Natural killer cell (primary cell): Measurements from ENCODE around the gene KMT2B. TPM values are rescaled to one million over a fixed set of nuclear protein-coding genes. Genes with fewer than 3 reads are reported as not detected.

Experiments
- ATAC-seq, 3 donors: fragments of 150-1000 bp in 2 of 3; fragments of 200-7000 bp in 1 of 3; cut with Tn5 transposase; 1 replicate in 1 of 3; 2 replicates in 2 of 3; pipeline ENCODE4 v1.10.0; 2021; ENCODE audit warnings: mild to moderate bottlenecking in 2 of 3, moderate library complexity in 2 of 3
- DNase-seq, 2 donors: peaks; one replicate each; pipeline versions ENCODE4 v3.0.0 to v3.0.0-alpha.2; 2013 to 2021; ENCODE audit warnings: mixed read lengths in 1 of 2
- H3K27ac ChIP-seq: one replicate; pipeline ENCODE4 v1.5.1; 2013; ENCODE audit warnings: mild to moderate bottlenecking, low read length
- H3K27me3 ChIP-seq: one replicate; pipeline ENCODE4 v1.6.1; 2013; ENCODE audit warnings: low read length; ENCODE audit not compliant: control insufficient read depth, insufficient read depth
- H3K36me3 ChIP-seq: one replicate; pipeline ENCODE4 v1.6.1; 2013; ENCODE audit warnings: low read length; ENCODE audit not compliant: control insufficient read depth, insufficient read depth
- H3K4me1 ChIP-seq: one replicate; pipeline ENCODE4 v1.6.1; 2013; ENCODE audit warnings: low read length; ENCODE audit not compliant: control insufficient read depth, insufficient read depth
- H3K4me3 ChIP-seq: one replicate; pipeline ENCODE4 v1.5.1; 2013; ENCODE audit warnings: low read length
- H3K9me3 ChIP-seq: one replicate; pipeline ENCODE4 v1.6.1; 2013; ENCODE audit warnings: low read length; ENCODE audit not compliant: control insufficient read depth, insufficient read depth
- H3K27ac Mint-ChIP-seq, 2 donors: one replicate each; pipeline ENCODE4 v1.8.0; 2022; ENCODE audit warnings: mild to moderate bottlenecking in 2 of 2, mixed read lengths in 2 of 2, moderate library complexity in 1 of 2
- H3K27me3 Mint-ChIP-seq, 2 donors: one replicate each; pipeline ENCODE4 v1.8.0; 2022; ENCODE audit warnings: low read depth in 2 of 2, mixed read lengths in 2 of 2
- H3K36me3 Mint-ChIP-seq: one replicate; pipeline ENCODE4 v1.8.0; 2022; ENCODE audit warnings: mixed read lengths
- H3K4me1 Mint-ChIP-seq, 2 donors: one replicate each; pipeline ENCODE4 v1.8.0; 2022; ENCODE audit warnings: mixed read lengths in 2 of 2
- H3K4me3 Mint-ChIP-seq: one replicate; pipeline ENCODE4 v1.8.0; 2022; ENCODE audit warnings: mild to moderate bottlenecking, moderate library complexity, mixed read lengths
- H3K9me3 Mint-ChIP-seq, 2 donors: one replicate each; pipeline ENCODE4 v1.8.0; 2022; ENCODE audit warnings: mixed read lengths in 2 of 2
- CTCF ChIP-seq: fragments of 200-600 bp; IDR thresholded peaks from one replicate; pipeline ENCODE4 v1.8.0; 2022; ENCODE audit warnings: antibody characterized with exemption
- WGBS: methylation state at CpG from one replicate; pipeline ENCODE4 v1.1.7; 2013; ENCODE audit warnings: missing lambda C conversion rate; ENCODE audit not compliant: insufficient coverage; 5-methylcytosine and 5-hydroxymethylcytosine counted together
- intact Hi-C: fragments of 100-400 bp; cut with micrococcal nuclease; formaldehyde crosslinking; loops from one replicate; pipeline ENCODE4 v1.14.2; 2022
- total RNA-seq, 4 donors: library from RNA; stranded (reverse); fragments of 120-200 nt in 1 of 4; gene quantifications; one replicate each; pipeline versions ENCODE4 v1.2.3 to v1.2.4, GENCODE V29; 2013 to 2022

The KMT2B gene
- total RNA-seq, 3 donors from 2014 or later (not counting 1 experiment from before 2014, with no cell fraction given) = 60.8 to 70.9 (median 70.7) TPM

GRCh38 chr19:35779033-35779432 is 61.2 kb downstream of the KMT2B start:
- no peak overlapping the region for H3K27ac Mint-ChIP-seq
- no peak overlapping the region for H3K4me3 Mint-ChIP-seq
- Histone ChIP-seq H3K27me3 (no peaks in the 10 kb centered on the region), H3K9me3 (no peaks in the 10 kb centered on the region), H3K4me1 (peaks cover 16% of the 10 kb centered on the region), H3K4me3 (no peak overlapping the region), H3K27ac (no peak overlapping the region), H3K36me3 (peaks cover 5% of the 10 kb centered on the region)
- no peaks in the 10 kb centered on the region for H3K27me3 Mint-ChIP-seq
- peaks cover 26 to 37% of the 10 kb centered on the region in 2 donors for H3K4me1 Mint-ChIP-seq
- H3K9me3 Mint-ChIP-seq = no peaks in the 10 kb centered on the region
- H3K36me3 Mint-ChIP-seq = no peaks in the 10 kb centered on the region
- TF ChIP-seq CTCF = no peak
- intact Hi-C loops = no loop called here
- WGBS = 93% methylated on average over 8 of the region's 8 CpGs
- DNase-seq (no peak), ATAC-seq (no peak)

GRCh38 chr19:35780058-35780457 is 62.3 kb downstream of the KMT2B start:
- DNase-seq (no peak), ATAC-seq (no peak)
- intact Hi-C loops = no loop called here
- Mint-ChIP-seq H3K9me3 (no peaks in the 10 kb centered on the region), H3K27ac (no peak overlapping the region), H3K36me3 (no peaks in the 10 kb centered on the region), H3K27me3 (no peaks in the 10 kb centered on the region), H3K4me1 (peaks cover 16 to 28% of the 10 kb centered on the region in 2 donors), H3K4me3 (no peak overlapping the region)
- H3K36me3 ChIP-seq = peaks cover 5% of the 10 kb centered on the region
- H3K27me3 ChIP-seq = no peaks in the 10 kb centered on the region
- H3K9me3 ChIP-seq = no peaks in the 10 kb centered on the region
- no peak for TF ChIP-seq CTCF
- H3K4me3 ChIP-seq = no peak overlapping the region
- 98% methylated on average over 16 of the region's 16 CpGs for WGBS
- peaks cover 11% of the 10 kb centered on the region for H3K4me1 ChIP-seq
- H3K27ac ChIP-seq = no peak overlapping the region

GRCh38 chr19:35780717-35781116 is 62.9 kb downstream of the KMT2B start:
- no peaks in the 10 kb centered on the region for H3K27me3 ChIP-seq

More at GRCh38 chr19:35780717-35781116, 62.9 kb downstream of the KMT2B start:
- Histone ChIP-seq H3K4me3 (no peak overlapping the region), H3K4me1 (peaks cover 8% of the 10 kb centered on the region), H3K36me3 (peaks cover 5% of the 10 kb centered on the region), H3K27ac (no peak overlapping the region), H3K9me3 (no peaks in the 10 kb centered on the region)
- intact Hi-C loops = no loop called here
- H3K36me3 Mint-ChIP-seq = no peaks in the 10 kb centered on the region
- H3K27ac Mint-ChIP-seq = no peak overlapping the region
- H3K4me3 Mint-ChIP-seq = no peak overlapping the region
- 96% methylated on average over 20 of the region's 20 CpGs for WGBS
- H3K27me3 Mint-ChIP-seq = no peaks in the 10 kb centered on the region
- TF ChIP-seq CTCF = no peak
- no peaks in the 10 kb centered on the region for H3K9me3 Mint-ChIP-seq
- DNase-seq (no peak), ATAC-seq (no peak)
- H3K4me1 Mint-ChIP-seq = peaks cover 15 to 26% of the 10 kb centered on the region in 2 donors
